ENCODE measurements around the gene NPM3. TPM values are rescaled to one million over a fixed set of nuclear protein-coding genes. Genes with fewer than 3 reads are reported as not detected.

NPM3 gene
- total and polyA plus RNA-seq, 2 of the 13 experiments (the other 11 are each of a cell fraction or from before 2014, with no cell fraction given) = 47.6 to 129 TPM

DNA sequence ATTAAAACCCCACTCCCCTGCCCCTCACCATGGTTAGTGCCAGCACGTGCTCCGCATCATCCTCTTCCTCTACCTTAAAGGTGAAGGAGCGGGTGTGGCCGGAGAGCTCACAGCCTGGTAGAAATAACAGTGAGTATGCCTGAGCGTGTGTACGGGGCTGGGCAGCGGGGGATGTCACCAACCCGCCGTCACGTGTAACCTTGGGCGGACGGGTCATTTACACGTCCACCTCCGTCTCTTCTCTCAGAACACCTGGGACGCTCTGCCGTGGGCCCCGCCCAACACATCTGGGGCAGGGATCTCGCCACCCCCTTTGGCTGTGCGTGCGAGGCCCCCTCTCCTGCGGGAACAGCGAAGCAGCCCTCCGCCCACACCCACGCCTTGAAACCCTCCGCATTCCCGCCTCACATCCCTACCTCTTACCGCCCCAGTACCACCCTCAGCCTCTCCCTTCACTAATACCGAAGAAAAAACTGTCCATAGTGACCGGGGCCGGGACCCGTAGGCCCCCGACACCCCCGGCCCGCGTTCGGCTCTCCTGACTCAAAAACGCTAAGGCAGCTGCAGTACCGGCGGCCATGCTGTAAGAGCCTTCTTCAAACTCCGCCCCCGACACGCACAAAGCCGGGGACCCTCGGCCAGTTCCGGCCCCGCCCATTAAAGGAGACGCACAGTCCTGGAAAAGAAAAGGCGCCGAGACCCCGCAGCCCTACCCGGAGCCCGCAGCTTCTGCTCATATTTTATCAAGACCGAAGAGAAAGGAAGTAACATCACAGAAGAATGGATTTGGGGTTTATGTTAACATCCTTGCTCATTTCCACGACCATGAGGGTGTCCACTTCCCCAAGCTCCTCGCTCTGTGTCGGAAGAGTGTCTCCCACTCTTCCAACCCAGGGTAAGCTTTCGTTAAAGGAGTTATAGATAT lies at the start of gene NPM3 (continued):
- TF ChIP-seq PATZ1 (CRISPR knock-in tag; IDR thresholded peaks at IDR 0.05) (0 out of 2 replicates have a peak, but pooled peaks have one; percentile 8), BCLAF1 (IDR thresholded peaks at IDR 0.05) (no peak), RBM22 (optimal IDR thresholded peaks at IDR 0.05; ENCODE audit: low read length) (peak; percentile 67), ASH2L (IDR thresholded peaks at IDR 0.05; ENCODE audit: insufficient read length, low read depth, low read length) (peak; percentile 67), ZIK1 (CRISPR knock-in tag; IDR thresholded peaks at IDR 0.05; ENCODE audit: borderline replicate concordance, low read depth) (no peak), SOX5 (CRISPR knock-in tag; IDR thresholded peaks at IDR 0.05; ENCODE audit: borderline replicate concordance) (0 out of 2 replicates have a peak, but pooled peaks have one; percentile 8), ZNF564 (CRISPR knock-in tag; IDR thresholded peaks at IDR 0.05) (no peak), DRAP1 (CRISPR knock-in tag; IDR thresholded peaks at IDR 0.05) (peak; percentile 66), CC2D1A (CRISPR knock-in tag; IDR thresholded peaks at IDR 0.05) (no peak), MEF2D (CRISPR knock-in tag; IDR thresholded peaks at IDR 0.05) (peak; percentile 71; the same call in 1 of the 2 replicates)
- TF ChIP-seq, protein P1, sequence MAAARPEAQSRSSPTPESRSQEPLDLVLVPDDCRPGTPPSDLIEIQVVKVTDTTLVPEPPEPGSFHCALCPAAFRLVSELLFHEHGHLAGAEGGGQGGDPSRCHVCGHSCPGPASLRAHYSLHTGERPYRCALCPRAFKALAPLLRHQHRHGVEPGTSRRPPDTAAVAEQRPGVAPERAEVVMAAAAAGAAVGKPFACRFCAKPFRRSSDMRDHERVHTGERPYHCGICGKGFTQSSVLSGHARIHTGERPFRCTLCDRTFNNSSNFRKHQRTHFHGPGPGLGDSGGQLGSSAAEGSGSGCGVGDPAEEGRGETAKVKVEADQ (CRISPR knock-in tag; IDR thresholded peaks at IDR 0.05; ENCODE audit: borderline replicate concordance) = no peak
- TF ChIP-seq, protein P2, sequence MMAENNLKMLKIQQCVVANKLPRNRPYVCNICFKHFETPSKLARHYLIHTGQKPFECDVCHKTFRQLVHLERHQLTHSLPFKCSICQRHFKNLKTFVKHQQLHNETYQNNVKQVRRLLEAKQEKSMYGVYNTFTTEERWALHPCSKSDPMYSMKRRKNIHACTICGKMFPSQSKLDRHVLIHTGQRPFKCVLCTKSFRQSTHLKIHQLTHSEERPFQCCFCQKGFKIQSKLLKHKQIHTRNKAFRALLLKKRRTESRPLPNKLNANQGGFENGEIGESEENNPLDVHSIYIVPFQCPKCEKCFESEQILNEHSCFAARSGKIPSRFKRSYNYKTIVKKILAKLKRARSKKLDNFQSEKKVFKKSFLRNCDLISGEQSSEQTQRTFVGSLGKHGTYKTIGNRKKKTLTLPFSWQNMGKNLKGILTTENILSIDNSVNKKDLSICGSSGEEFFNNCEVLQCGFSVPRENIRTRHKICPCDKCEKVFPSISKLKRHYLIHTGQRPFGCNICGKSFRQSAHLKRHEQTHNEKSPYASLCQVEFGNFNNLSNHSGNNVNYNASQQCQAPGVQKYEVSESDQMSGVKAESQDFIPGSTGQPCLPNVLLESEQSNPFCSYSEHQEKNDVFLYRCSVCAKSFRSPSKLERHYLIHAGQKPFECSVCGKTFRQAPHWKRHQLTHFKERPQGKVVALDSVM (CRISPR knock-in tag; IDR thresholded peaks at IDR 0.05) = 0 out of 2 replicates have a peak, but pooled peaks have one; percentile 27
- TF ChIP-seq, protein P3, sequence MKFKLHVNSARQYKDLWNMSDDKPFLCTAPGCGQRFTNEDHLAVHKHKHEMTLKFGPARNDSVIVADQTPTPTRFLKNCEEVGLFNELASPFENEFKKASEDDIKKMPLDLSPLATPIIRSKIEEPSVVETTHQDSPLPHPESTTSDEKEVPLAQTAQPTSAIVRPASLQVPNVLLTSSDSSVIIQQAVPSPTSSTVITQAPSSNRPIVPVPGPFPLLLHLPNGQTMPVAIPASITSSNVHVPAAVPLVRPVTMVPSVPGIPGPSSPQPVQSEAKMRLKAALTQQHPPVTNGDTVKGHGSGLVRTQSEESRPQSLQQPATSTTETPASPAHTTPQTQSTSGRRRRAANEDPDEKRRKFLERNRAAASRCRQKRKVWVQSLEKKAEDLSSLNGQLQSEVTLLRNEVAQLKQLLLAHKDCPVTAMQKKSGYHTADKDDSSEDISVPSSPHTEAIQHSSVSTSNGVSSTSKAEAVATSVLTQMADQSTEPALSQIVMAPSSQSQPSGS (CRISPR knock-in tag; IDR thresholded peaks at IDR 0.05) = 0 out of 2 replicates have a peak, but pooled peaks have one; percentile 25
- TF ChIP-seq, protein P4, sequence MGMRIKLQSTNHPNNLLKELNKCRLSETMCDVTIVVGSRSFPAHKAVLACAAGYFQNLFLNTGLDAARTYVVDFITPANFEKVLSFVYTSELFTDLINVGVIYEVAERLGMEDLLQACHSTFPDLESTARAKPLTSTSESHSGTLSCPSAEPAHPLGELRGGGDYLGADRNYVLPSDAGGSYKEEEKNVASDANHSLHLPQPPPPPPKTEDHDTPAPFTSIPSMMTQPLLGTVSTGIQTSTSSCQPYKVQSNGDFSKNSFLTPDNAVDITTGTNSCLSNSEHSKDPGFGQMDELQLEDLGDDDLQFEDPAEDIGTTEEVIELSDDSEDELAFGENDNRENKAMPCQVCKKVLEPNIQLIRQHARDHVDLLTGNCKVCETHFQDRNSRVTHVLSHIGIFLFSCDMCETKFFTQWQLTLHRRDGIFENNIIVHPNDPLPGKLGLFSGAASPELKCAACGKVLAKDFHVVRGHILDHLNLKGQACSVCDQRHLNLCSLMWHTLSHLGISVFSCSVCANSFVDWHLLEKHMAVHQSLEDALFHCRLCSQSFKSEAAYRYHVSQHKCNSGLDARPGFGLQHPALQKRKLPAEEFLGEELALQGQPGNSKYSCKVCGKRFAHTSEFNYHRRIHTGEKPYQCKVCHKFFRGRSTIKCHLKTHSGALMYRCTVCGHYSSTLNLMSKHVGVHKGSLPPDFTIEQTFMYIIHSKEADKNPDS (CRISPR knock-in tag; IDR thresholded peaks at IDR 0.05) = no peak

Measured in HepG2 (cell line).